AG20443 (cell line): ENCODE measurements around the gene ARF1.
"Not testable (repeated sequence)": the region's sequence is repeated elsewhere in the genome, so short reads cannot be mapped to it uniquely, and the experiment has no call there.

Source experiments
- DNase-seq: peaks from one replicate; pipeline ENCODE4 v3.0.0; 2012; ENCODE audit warnings: low spot score, mixed read lengths

ARF1 gene

GRCh38 chr1:228102791-228103620 lies 20.5 kb downstream of the ARF1 start, which contains the start of gene C1orf35:
TSS of gene C1orf35 (minus strand) at chr1:228103325. CDS start at chr1:228103227, 98 bp downstream.
- peak; percentile 99 for DNase-seq

GRCh38 chr1:228104526-228105269 lies 22.2 kb downstream of the ARF1 start:
- no peak for DNase-seq

- no peak for DNase-seq
These were observed 22.9 kb downstream of the ARF1 start for GRCh38 chr1:228105270-228105995.

- DNase-seq: no peak
These were observed 23.7 kb downstream of the ARF1 start for GRCh38 chr1:228105996-228106799.

- DNase-seq: no peak
These were observed 24.2 kb downstream of the ARF1 start for GRCh38 chr1:228106800-228107054.

GRCh38 chr1:228107636-228108035 lies 25.1 kb downstream of the ARF1 start:
- no peak for DNase-seq

- no peak for DNase-seq
These were observed 25.7 kb downstream of the ARF1 start for GRCh38 chr1:228108055-228108690.

GRCh38 chr1:228108742-228109072 lies 26.2 kb downstream of the ARF1 start:
- DNase-seq: no peak

GRCh38 chr1:228109073-228109961 lies 26.8 kb downstream of the ARF1 start, which contains the start of gene MRPL55:
TSS of gene MRPL55 (minus strand) at chr1:228109299. CDS start at chr1:228108260, 1,039 bp downstream.
- peak; percentile 97 for DNase-seq

GRCh38 chr1:228109962-228110488 lies 27.5 kb downstream of the ARF1 start:
- DNase-seq: no peak

GRCh38 chr1:228110556-228110955 lies 28.0 kb downstream of the ARF1 start:
- no peak for DNase-seq

GRCh38 chr1:228111315-228111714 lies 28.8 kb downstream of the ARF1 start:
- DNase-seq: not testable (repeated sequence)

GRCh38 chr1:228112167-228112566 lies 29.7 kb downstream of the ARF1 start:
- DNase-seq: no peak

GRCh38 chr1:228112617-228113016 lies 30.1 kb downstream of the ARF1 start:
- no peak for DNase-seq

- DNase-seq: no peak
These were observed 32.3 kb downstream of the ARF1 start for GRCh38 chr1:228114827-228115226.

- no peak for DNase-seq
These were observed 34.8 kb downstream of the ARF1 start for GRCh38 chr1:228117335-228117734.

- no peak for DNase-seq
These were observed 35.5 kb downstream of the ARF1 start for GRCh38 chr1:228118040-228118439.

- no peak for DNase-seq
These were observed 37.8 kb downstream of the ARF1 start for GRCh38 chr1:228120351-228120750.

GRCh38 chr1:228120857-228121489 lies 38.5 kb downstream of the ARF1 start:
- DNase-seq: no peak
